ENCODE measurements around the gene MN1. TPM values are rescaled to one million over a fixed set of nuclear protein-coding genes. Genes with fewer than 3 reads are reported as not detected.

Gene MN1
- total RNA-seq, 1 donor, result 6.2 TPM

DNA sequence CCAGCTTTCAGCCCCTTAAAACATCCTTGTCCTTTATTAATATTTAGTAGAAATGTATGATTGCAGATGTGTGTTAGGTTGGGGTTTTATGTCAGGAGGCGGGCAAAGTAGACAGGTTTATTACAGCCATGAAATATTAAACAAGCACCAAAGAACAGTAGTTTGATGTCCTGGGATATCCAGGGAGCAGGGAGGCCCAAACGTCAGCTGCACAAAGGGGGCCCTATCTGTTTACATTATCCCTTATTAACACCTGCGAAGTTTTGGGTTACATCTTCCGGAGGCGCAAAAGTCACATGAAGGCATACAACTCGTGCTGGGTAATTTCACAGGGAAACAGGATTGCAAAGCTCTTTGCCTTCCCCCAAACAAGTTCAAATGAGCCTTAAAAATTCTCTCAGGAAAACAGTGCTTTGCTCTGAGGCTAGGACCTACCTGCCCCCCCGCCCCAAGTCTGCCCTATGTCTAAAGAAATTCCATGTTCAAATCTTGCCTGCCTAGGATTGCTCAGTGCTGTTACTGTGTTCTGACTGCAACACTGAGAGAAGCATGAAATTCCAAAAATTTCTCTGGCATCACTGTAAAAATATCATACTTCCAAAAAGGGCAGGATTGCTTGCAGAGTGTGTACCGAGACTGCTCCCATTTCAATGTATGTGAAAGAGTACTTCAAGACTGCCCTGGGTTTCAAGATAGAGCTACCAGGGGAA, 8.9 kb downstream of the MN1 start:
- peak; percentile 69 for DNase-seq (ENCODE audit: insufficient read length, low spot score, missing footprints)
- no peak overlapping the region for H3K27ac ChIP-seq (ENCODE audit: low read depth, low read length)
- H2AFZ ChIP-seq (ENCODE audit: low read length), result no peak overlapping the region
- H3K36me3 ChIP-seq (ENCODE audit: insufficient read depth, low read length), result no peaks in the 10 kb centered on the region
- TF ChIP-seq, protein P1, sequence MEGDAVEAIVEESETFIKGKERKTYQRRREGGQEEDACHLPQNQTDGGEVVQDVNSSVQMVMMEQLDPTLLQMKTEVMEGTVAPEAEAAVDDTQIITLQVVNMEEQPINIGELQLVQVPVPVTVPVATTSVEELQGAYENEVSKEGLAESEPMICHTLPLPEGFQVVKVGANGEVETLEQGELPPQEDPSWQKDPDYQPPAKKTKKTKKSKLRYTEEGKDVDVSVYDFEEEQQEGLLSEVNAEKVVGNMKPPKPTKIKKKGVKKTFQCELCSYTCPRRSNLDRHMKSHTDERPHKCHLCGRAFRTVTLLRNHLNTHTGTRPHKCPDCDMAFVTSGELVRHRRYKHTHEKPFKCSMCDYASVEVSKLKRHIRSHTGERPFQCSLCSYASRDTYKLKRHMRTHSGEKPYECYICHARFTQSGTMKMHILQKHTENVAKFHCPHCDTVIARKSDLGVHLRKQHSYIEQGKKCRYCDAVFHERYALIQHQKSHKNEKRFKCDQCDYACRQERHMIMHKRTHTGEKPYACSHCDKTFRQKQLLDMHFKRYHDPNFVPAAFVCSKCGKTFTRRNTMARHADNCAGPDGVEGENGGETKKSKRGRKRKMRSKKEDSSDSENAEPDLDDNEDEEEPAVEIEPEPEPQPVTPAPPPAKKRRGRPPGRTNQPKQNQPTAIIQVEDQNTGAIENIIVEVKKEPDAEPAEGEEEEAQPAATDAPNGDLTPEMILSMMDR (IDR thresholded peaks at IDR 0.05; ENCODE audit: extremely low read depth, low read depth, low read length), result no peak
- H4K20me1 ChIP-seq (ENCODE audit: insufficient read depth, low read length), result no peaks in the 10 kb centered on the region
- no peak overlapping the region for H3K4me3 ChIP-seq (ENCODE audit: insufficient read depth, low read length)
- H3K4me1 ChIP-seq (ENCODE audit: insufficient read depth, low read length), result no peaks in the 10 kb centered on the region
- peaks cover 28% of the 10 kb centered on the region for H3K27me3 ChIP-seq (ENCODE audit: insufficient read depth, low read length)
- no peak overlapping the region for H3K4me2 ChIP-seq (ENCODE audit: insufficient read depth, low read length)
- no peaks in the 10 kb centered on the region for H3K9me3 ChIP-seq (ENCODE audit: low read depth, low read length)
- no peaks in the 10 kb centered on the region for H3K79me2 ChIP-seq (ENCODE audit: insufficient read depth, low read length)

DNA sequence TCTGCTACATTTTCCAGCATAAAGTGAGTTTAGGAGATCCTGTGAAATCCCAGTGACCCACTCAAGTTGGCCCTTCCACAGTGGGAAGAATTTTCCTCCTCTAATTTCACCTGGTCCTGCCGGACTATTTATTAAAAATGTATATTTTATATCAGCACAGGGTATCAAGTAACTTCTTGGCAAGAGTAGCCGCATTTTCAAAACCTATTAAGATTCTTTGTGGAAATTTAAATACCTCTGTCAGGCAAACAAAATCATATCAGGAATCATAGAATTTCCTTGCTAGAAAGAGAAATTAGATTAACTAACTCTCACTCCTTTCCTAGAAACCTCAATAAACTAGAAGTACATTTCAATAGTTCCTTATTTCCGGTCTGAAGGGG, 9.7 kb downstream of the MN1 start:
- Histone ChIP-seq H3K4me3 (ENCODE audit: insufficient read depth, low read length) (no peak overlapping the region), H3K9me3 (ENCODE audit: low read depth, low read length) (no peaks in the 10 kb centered on the region)

DNA sequence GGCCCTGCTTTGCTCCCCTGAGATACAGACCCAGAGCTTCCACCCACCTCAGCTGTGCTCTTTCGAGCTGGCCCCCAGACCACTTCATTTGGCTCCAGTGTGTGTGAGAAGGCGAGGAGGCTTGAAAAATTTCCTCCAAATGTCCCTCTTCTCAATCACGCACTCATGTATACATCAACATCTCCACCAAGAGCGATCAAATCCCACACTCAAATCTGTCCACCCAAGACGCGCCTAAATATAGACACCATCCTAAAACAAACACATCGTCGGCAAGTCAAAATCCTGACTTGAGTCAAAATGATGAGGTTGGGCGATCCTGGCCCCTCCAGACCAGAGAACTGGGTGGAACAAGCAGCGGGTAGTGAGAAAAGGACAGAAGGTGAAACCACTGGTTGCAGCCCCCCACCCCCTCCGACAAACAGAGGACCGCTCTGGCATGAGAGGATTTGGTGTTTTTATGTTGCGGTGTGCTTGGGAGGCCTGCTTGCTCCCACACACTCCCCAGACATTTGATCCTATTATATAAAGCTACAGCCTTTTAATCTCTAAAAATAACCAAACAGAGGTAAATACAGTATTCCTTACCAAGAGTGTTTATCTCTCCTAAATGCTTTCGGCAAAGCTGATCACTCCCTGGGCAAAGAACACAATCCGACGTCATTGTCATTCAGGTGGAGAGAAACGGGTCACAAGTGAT, 10.2 kb downstream of the MN1 start:
- H4K20me1 ChIP-seq (ENCODE audit: insufficient read depth, low read length), result no peaks in the 10 kb centered on the region
- no peak overlapping the region for H2AFZ ChIP-seq (ENCODE audit: low read length)
- no peak overlapping the region for H3K4me2 ChIP-seq (ENCODE audit: insufficient read depth, low read length)
- H3K4me1 ChIP-seq (ENCODE audit: insufficient read depth, low read length), result no peaks in the 10 kb centered on the region
- H3K4me3 ChIP-seq (ENCODE audit: insufficient read depth, low read length), result no peak overlapping the region
- no peak overlapping the region for H3K27ac ChIP-seq (ENCODE audit: low read depth, low read length)
- no peaks in the 10 kb centered on the region for H3K9me3 ChIP-seq (ENCODE audit: low read depth, low read length)
- TF ChIP-seq, protein P1 (IDR thresholded peaks at IDR 0.05; ENCODE audit: extremely low read depth, low read depth, low read length), result no peak
- peak; percentile 62 for DNase-seq (ENCODE audit: insufficient read length, low spot score, missing footprints)
- peaks cover 28% of the 10 kb centered on the region for H3K27me3 ChIP-seq (ENCODE audit: insufficient read depth, low read length)
- no peaks in the 10 kb centered on the region for H3K36me3 ChIP-seq (ENCODE audit: insufficient read depth, low read length)
- no peaks in the 10 kb centered on the region for H3K79me2 ChIP-seq (ENCODE audit: insufficient read depth, low read length)

More for the DNA sequence above, 9.7 kb downstream of the MN1 start:
- no peak for DNase-seq (ENCODE audit: insufficient read length, low spot score, missing footprints)
- Histone ChIP-seq H3K4me1 (ENCODE audit: insufficient read depth, low read length) (no peaks in the 10 kb centered on the region), H3K79me2 (ENCODE audit: insufficient read depth, low read length) (no peaks in the 10 kb centered on the region), H3K27ac (ENCODE audit: low read depth, low read length) (no peak overlapping the region), H3K36me3 (ENCODE audit: insufficient read depth, low read length) (no peaks in the 10 kb centered on the region), H3K4me2 (ENCODE audit: insufficient read depth, low read length) (no peak overlapping the region), H3K27me3 (ENCODE audit: insufficient read depth, low read length) (peaks cover 28% of the 10 kb centered on the region), H2AFZ (ENCODE audit: low read length) (no peak overlapping the region), H4K20me1 (ENCODE audit: insufficient read depth, low read length) (no peaks in the 10 kb centered on the region)
- TF ChIP-seq, protein P1 (IDR thresholded peaks at IDR 0.05; ENCODE audit: extremely low read depth, low read depth, low read length), result no peak

Data from osteoblast (primary cell).